ENCODE data around the gene TMEM186.

DNA sequence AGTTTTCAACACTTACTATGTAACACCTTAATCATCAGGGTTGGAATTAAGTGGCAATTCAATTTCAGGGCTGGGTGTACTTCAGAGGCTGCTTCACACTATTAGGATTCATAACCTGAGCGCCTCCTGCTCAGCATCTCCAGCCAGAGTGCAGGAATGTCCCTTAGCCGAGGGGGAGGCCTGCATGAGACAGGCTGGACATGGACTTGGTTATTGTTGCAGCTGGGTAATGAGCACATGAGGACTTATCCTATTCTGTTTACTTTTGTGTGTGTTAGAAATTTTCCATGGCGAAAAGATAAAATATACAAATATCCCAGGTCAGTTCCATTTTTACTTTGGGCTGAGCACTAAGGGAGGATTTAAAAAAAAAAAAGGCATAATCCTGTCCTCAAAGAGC lies 10.6 kb upstream of the TMEM186 start:
- TF ChIP-seq, protein P1, sequence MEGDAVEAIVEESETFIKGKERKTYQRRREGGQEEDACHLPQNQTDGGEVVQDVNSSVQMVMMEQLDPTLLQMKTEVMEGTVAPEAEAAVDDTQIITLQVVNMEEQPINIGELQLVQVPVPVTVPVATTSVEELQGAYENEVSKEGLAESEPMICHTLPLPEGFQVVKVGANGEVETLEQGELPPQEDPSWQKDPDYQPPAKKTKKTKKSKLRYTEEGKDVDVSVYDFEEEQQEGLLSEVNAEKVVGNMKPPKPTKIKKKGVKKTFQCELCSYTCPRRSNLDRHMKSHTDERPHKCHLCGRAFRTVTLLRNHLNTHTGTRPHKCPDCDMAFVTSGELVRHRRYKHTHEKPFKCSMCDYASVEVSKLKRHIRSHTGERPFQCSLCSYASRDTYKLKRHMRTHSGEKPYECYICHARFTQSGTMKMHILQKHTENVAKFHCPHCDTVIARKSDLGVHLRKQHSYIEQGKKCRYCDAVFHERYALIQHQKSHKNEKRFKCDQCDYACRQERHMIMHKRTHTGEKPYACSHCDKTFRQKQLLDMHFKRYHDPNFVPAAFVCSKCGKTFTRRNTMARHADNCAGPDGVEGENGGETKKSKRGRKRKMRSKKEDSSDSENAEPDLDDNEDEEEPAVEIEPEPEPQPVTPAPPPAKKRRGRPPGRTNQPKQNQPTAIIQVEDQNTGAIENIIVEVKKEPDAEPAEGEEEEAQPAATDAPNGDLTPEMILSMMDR (IDR thresholded peaks at IDR 0.05), result no peak
- TF ChIP-seq EZH2 (IDR thresholded peaks at IDR 0.05; ENCODE audit: borderline replicate concordance, insufficient read depth, low read depth, low read length, poor library complexity, severe bottlenecking), result no peak

Data from B cell (primary cell).